GM19025 (cell line): ENCODE measurements around the gene ABHD4.
"Not testable (repeated sequence)": the region's sequence is repeated elsewhere in the genome, so short reads cannot be mapped to it uniquely, and the experiment has no call there.

ENCODE experiments used
- ATAC-seq: cut with Tn5 transposase; IDR thresholded peaks from one replicate; pipeline ENCODE4 v1.9.1; 2021; ENCODE audit warnings: mild to moderate bottlenecking, low read depth, moderate library complexity; ENCODE audit not compliant: unreplicated experiment

ABHD4 gene

DNA sequence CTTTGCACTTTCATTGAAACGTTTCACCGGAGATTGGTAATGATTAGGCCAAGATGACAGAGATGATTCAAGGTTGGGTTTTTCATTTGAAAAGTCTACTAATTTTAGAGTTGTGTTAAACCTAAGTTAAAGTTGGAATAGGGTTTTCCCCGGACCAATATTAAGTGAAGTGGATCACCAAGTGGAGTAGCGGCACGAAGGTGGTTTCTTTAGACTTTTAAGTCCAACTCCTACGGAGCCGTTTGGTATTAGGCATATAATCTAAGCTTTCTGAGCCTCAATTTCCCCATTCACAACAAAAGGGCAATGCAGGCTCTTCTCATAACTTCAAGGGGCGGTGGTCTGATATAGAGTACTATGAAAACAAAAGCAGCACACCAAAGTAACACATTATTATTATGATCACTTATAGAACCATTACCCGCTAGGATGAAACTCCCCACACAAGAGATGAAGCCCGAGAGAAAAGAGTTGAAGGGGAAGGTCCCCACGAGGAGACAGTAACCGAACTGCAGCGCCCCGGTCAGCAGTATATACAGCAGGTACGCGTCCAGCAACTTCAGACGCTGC, 9.5 kb upstream of the ABHD4 start:
- no peak for ATAC-seq

DNA sequence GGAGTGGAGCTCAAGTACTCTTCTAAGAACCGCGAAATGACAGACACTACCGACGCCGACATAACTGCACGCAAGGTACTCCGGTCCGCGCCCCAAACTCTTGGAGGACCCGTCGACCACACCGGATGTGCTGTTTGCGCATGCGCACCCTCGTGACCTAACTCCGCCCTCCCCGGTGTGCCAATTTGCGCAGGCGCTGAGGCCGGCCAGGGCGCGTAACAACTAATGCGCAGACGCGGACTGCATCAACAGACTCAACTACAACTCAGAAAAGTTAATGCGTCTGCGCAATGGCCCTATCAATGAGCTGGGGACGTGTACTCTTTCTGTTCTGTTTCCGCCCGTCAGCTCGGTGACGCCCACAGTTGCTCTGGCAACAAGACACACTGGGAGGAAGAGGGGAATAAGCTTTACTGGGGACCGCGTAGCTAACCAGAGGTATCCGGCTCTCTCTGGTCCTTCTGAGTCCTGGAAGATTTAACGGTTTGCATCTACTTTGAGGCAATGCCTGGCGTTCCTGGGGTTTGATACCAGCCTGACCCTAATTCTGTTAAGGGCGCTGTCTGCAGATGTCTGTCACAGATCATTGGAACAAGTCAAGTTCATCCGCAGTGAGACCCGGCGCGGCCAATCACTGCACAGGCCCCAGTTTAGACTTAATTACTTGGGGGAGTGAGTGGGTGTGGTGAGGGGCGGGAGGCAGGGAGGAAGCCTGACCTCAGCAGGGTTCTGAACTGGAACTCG, 8.8 kb upstream of the ABHD4 start, which contains the start of gene DAD1:
Gene DAD1, minus strand, starts transcription at position 129 of the 744 bp plus-strand sequence. Its CDS starts 67 bp downstream, at position 62.
- peak; percentile 91 for ATAC-seq

DNA sequence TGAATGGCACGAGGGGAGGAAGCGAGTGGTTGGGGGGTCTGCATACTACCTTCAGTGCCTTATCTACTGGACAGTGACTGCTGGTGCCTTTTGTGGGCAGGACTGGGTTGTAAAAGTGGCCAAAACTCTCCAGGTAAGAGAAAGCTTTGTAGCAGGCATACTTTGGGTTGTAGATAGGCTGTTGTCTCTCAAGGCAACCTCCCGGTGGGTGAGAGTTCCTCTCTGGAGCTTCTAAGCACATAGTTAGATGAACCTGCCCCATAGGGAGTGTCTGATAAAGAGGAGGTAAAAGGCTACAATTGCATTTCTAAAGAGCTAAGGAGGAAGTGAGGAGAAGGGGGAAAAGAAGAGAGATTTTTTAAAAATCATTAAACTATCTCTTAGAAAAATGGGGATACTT, 4.9 kb upstream of the ABHD4 start:
- no peak for ATAC-seq

DNA sequence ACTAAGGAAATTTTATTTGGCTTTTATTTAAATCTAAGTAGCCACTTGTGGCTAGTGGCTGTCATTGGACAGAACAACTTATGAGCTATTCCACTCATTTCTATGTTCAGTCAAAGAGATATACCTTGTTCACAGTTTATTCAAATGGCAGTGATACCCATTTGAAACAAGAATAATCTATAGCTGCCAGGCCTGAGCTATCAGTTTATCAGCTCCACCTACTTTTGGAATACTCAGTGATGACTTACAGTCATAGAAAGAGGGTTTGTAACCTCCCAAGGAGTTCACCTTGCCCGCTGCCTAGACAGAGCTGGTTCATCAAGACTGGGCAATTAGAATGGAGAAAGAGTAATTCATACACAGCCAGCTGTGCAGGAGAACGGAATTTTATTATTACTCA, 4.5 kb upstream of the ABHD4 start:
- no peak for ATAC-seq

DNA sequence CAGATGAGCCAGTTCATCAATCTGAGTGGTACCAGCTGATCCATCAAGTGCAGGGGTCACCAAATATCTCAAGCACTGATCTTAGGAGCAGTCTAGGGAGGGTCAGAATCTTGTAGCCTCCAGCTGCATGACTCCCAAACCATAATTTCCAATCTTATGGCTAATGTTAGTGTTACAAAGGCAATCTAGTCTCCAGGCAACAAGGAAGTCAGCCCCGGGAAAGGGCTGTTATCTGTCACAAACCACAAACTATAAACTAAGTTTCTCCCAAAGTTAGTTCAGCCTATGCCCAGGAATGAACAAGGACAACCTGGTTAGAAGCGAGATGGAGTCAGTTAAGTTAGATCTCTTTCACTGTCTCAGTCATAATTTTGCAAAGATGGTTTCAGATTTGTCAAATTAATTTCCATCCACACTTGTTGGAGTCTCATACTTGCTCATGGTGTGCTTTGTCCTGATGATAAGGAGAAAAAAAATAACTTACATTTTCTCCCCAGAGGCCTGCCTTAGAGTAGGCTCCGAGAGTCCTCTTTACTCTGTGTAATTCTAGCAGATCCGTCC, 3.9 kb upstream of the ABHD4 start:
- no peak for ATAC-seq

DNA sequence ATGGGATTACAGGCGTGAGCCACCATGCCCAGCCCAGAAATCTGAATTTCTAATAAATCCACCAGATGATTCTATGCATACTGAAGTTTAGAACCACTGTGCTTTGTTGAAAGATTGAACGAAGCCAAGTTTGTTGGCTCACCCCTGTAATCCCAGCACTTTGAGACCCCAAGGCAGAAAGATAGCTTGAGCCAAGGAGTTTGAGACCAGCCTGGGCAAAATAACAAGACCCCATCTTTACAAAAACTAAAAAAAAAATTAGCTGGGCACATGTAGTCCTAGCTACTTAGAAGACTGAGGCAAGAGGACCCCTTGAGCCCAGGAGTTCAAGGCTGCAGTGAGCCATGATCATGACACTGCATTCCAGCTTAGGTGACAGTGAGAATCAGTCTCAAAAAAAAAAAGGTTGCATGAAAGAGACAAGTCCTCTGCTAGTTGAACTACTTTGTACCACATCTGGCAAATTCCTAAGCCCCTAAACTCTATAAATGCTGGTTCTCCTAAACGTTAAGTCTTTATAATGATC, 1.7 kb upstream of the ABHD4 start:
- ATAC-seq, result no peak

DNA sequence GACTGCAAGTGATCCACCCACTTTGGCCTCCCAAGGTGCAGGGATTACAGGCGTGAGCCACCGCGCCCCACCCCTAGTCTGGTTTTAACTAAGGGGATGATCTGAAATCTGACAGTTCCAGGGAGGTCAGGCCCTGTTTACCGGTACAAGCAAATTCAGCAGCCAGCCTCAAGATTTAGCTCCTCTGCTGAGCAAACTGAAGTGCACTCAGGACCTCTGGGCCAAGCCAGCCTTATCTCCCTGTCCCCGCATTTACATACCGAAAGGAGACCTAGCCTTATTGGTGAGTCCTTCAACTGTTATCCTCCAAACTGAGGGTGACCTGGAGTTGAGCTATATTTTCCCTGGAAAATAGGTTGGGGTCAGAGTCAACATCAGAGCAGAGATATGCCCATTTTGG, 835 bp upstream of the ABHD4 start:
- ATAC-seq, result no peak

DNA sequence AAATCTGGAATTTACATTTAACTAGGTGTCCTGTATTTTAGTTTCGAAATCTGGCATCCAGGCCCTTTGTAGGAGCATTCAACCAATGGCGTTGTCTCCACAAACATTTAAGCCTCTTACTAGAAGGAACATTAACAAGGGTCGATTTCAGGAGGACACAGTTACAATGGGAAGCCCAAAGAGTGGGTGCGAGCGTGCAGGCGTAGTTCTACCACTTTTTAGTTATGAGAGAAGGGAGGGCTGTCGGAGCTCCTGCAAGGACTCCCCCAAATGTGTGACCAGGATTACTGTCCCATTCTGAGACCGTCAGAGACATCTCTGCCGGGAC, 365 bp upstream of the ABHD4 start:
- ATAC-seq, result peak; percentile 36

DNA sequence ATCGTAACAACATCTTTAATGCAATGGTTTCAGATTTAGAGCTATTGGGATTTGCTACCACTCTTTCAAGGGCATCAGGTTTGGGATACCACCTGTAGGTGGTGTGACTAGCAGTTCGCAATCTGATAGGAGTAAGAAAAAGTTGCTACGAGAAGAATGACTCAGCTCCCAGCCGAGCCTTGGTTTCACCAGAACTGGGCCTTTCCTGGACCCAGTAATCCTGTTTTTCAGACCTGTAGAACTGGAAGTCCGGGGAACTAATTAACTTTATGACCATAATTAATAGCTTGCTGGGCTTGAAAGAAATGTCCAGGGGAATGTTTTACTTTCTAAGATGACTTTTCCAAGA, 770 bp downstream of the ABHD4 start:
- no peak for ATAC-seq

DNA sequence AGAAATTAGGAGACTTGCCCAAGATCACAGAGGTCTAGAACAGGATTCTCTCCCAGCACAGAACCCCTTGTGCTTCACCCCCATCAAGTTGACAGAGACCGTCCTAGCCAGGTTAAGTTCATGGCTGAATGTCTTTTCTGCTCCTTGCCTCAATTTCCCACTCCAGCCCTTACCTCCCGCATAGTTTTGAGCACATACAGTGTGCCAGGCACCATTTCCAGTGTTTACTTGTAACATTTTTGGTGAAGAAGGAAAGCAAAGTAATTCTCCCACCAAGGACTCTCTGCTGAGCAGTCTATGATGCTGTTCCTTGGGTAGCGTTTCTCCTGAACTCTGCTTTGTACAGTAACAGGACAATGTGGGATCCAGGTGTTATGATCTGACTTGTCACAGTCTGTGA, 1.2 kb downstream of the ABHD4 start:
- no peak for ATAC-seq

DNA sequence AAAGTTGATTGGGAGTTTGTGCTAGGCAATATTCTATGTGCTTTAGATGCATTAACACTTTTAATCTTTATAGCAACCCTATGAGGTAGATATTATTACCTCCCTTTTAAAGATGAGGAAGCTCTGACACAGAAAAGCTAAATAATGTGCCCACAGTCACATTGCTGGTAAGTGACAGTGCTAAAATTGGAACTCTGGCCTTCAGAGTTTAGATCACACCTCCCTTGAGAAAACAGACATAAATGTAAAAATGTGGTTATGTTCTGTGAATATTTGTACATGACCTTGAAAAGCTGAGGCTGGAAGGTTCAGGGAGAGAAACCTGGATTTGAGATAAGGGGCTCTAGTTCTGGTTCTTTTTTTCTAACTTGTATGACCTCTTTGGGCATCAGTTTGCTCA, 1.9 kb downstream of the ABHD4 start:
- no peak for ATAC-seq

DNA sequence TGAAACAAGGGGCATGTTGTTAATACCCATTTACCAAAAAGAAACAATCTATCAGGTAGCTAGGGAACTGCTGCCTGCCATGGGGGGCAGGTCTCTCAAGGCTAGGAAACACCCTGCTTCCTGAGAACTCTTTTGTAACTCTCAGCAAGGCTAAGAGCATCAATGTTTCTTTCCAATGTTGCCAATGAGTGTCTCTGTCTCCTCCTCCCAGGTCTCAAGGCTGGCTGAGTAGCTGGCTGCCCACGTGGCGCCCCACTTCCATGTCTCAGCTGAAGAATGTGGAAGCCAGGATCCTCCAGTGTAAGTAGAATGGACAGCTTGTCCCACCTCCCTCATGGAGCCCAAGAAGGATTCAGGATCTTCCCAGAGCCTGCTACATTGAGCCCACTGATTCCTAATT, 3.4 kb downstream of the ABHD4 start:
- ATAC-seq, result no peak

DNA sequence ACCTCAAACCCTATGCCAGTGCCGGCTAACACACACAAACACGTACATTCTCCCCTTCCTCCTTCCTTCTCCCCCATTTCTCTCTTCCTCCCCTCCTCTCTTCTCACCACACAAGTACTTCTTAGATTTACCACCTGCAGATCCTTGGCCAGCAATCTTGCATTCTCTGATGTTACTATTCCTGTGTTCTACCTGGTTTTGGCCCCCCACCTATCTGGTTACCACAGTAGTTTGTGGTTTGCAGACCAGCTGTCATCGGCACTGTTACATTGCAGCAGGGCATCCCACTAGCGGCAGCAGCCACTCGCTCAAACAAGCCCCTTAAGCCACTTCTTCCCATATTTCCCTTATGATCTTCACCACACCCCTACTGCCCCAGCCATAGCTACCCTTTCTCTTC, 3.9 kb downstream of the ABHD4 start:
- ATAC-seq, result no peak

DNA sequence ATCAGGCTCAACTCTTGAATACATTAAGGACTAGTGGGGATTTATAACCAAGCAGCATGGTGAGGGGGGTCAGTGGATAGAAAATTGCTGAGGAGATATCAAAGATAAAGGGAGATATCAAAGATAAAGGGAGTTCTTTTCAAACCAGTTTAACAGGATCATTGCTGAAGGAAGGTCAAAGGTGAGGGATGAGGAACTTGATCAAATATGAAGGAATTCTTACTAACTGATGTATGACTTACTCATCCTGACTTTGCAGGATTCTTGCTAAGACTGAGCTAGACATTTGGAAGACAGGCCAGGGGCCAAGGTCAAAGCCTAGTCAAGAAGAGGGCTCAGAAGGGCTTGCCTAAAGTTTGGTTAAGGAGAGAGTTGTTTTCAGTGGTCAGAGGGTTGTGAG, 4.8 kb downstream of the ABHD4 start:
- no peak for ATAC-seq

DNA sequence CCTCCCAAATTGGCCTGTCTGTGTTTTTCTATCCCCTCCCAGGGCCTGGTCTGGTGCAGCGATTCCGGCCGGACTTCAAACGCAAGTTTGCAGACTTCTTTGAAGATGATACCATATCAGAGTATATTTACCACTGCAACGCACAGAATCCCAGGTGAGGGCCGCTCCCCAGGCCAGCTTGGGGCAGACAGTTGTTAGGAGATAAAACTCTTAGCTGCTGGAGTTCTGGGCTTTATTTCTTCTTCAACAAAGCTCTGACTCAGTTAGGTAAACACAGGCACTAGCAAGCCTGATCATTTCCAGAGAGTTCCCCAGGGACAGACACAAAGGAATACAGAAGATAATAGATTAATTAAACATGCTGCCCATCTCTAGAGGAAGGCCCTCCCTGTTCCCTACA, 8.3 kb downstream of the ABHD4 start:
- no peak for ATAC-seq

DNA sequence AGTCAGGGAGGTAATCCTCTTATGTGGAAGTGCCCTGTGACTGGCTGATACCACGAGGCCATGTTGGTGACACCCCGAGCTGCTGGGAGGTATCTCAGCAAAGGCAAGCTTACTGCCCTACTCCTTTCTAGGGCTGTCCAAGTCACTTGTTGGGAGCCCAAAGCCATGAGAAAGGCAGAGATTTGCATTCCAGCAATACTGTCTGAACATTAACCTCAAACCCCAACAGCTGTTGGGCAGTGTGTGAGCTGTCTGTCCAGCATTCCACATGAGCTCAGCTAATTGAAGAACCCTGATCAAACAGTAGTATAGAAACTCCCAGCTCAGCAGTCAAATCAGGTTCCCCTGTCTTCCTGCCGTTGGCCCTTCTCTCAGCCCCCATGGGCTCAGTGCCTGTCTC, 9.2 kb downstream of the ABHD4 start:
- ATAC-seq, result no peak

DNA sequence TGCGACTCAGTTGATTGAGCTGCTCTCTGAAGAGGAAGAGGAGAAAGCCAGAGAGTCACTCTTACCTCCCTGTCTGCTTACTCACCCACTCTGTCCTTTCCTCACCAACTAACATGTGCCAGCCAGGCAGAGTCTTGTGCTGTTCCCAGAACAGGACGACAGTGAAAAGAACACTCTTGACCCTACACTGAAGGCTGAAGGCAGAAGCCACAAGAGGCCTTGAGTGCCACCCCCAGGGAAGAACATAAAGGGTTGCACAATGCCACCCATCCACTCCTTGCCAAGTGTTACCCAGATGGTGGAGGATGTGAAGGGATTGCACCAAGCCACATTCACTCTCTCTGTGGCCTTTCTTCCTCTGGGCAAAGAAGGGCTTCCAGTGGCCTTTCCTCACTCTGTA, 12.8 kb downstream of the ABHD4 start:
- ATAC-seq, result no peak

DNA sequence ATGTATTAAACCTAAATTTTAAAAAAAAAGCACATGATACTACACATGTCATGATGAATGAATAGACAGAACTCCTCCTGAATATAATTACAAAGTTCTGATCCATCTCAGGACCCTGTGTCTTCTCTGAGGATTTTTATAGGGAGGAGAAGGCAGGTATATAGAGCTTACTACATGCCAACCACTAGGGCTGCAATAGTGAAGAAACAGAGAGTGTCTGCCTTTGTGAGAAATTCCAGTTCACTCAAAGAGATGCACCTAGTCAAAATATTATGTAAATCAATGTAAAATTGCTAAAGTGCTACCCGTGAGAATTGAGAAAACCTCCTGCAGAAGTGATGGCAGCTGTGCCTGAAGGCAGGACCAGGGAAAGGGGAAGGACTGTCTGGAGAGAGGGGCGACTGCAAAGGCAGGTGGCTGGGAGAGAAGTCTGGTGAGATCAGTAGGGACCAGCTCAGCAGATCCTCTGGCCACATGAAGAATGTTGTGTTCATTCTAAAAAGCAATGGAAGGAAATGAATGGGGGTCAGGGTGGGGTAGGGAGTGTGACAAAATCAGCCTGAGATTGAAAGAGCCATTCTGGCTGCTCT, 15.1 kb downstream of the ABHD4 start:
- no peak for ATAC-seq

DNA sequence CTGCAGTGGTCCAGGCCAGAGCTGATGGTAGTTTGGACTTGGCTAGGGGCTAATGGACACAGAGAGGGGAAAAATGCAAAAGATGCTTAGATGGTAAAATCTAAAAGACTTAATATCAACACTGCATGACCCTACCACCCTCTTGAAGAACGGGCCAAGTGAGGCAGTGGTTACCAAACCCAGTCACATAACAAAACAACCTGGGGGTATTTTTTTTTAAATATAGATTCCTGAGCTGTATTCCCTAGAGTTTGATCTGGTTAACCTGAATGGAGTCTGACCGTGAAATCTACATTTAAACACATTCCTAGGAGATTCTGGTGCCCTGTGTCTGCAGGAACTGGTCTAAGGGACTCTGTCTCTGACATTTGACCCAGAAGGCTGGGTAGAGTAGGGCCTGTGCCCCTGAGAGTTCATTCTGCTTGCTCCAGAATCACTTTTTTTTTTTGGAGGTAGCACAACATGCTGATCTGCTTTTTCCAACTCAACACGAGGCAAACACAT, 15.7 kb downstream of the ABHD4 start:
- no peak for ATAC-seq

DNA sequence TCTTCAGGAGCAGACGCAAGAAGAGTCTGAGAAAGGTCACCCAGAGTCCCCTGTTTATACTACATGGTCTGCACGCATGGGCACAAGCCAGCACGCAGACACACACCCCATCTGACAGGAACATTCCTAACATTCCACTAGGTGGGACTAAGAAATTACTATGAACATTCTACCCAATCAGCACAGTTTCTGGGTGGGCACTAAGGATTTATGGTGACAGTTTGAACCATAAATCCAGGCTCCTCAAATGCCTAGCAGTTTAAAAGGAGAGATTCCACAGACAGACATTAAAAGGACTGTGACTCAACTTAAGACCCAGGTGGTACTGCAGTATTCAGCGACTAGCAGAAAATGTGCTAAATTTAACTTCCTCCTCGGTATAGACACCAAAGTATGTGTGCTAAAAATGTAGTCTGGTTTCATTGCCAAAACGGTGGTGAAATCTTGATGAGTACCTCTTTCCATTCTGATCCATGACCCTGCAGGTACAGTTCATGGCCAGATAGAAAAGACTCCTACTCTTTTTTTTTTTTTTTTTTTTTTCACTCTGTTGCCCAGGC, 16.2 kb downstream of the ABHD4 start:
- no peak for ATAC-seq

DNA sequence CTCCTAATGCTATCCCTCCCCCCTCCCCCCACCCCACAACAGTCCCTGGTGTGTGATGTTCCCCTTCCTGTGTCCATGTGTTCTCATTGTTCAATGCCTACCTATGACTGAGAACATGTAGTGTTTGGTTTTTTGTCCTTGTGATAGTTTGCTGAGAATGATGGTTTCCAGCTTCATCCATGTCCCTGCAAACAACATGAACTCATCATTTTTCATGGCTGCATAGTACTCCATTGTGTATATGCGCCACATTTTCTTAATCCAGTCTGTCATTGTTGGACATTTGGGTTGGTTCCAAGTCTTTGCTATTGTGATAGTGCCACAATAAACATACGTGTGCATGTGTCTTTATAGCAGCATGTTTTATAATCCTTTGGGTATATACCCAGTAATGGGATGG, 17.7 kb downstream of the ABHD4 start:
- ATAC-seq, result not testable (repeated sequence)
